Gastroesophageal sphincter (tissue), 3 donors: Measurements from ENCODE around the gene PRDM16.

Source experiments
- CTCF ChIP-seq, 4 experiments: fragments of 200-600 bp in 2 of 4; fragments of 450-650 bp in 2 of 4; sonication (generic) in 1 of 4; IDR thresholded peaks; one replicate each; pipeline ENCODE4 v1.5.1; 2017 to 2019; ENCODE audit warnings: antibody characterized with exemption in 4 of 4, mild to moderate bottlenecking in 2 of 4, moderate library complexity in 2 of 4
- EP300 ChIP-seq: sonication (generic); formaldehyde crosslinking; IDR thresholded peaks from one replicate; pipeline ENCODE4 v1.6.1; 2017; ENCODE audit warnings: antibody characterized with exemption, mild to moderate bottlenecking
- POLR2A ChIP-seq, 2 donors: fragments of 450-650 bp; IDR thresholded peaks; one replicate each; pipeline ENCODE4 v1.6.1; 2017; ENCODE audit warnings: antibody characterized with exemption in 2 of 2, mild to moderate bottlenecking in 2 of 2, moderate library complexity in 1 of 2
- POLR2AphosphoS5 ChIP-seq: sonication (generic); formaldehyde crosslinking; IDR thresholded peaks from one replicate; pipeline ENCODE4 v1.6.1; 2017; ENCODE audit warnings: antibody characterized with exemption

GRCh38 chr1:3125546-3126368, 56.8 kb downstream of the PRDM16 start:
- no peak for TF ChIP-seq EP300
- no peak for TF ChIP-seq POLR2AphosphoS5
- no peak for TF ChIP-seq CTCF (IDR thresholded peaks at IDR 0.05)
- TF ChIP-seq POLR2A (IDR thresholded peaks at IDR 0.05): no peak
